Cardiac septum (tissue), 1 donor: ENCODE data around the gene DMBT1. TPM values are rescaled to one million over a fixed set of nuclear protein-coding genes. Genes with fewer than 3 reads are reported as not detected.

Experiments
- DNase-seq: peaks from one replicate; pipeline ENCODE4 v3.0.0-alpha.2; 2020; ENCODE audit warnings: low spot score
- intact Hi-C: fragments of 100-400 bp; cut with DNase I; formaldehyde crosslinking; loops from one replicate; pipeline ENCODE4 v1.14.0; 2022
- long read RNA-seq: library from polyadenylated mRNA; unstranded; transcript quantifications from one replicate; pipeline ENCODE4 v2.0.0, GENCODE V29; 2021
- total RNA-seq: library from RNA; stranded (reverse); fragmentation: NEBNext Ultra II Directional; extraction: Animal tissue kit (Norgen Biotek cat#: 25700); gene quantifications from one replicate; pipeline ENCODE4 v1.2.1, GENCODE V29; 2021
- donor health status: DM: no; HTN: no; CAD: no.

The DMBT1 gene
- total RNA-seq: 0.08 TPM
- long read RNA-seq: 0 reads

DNA sequence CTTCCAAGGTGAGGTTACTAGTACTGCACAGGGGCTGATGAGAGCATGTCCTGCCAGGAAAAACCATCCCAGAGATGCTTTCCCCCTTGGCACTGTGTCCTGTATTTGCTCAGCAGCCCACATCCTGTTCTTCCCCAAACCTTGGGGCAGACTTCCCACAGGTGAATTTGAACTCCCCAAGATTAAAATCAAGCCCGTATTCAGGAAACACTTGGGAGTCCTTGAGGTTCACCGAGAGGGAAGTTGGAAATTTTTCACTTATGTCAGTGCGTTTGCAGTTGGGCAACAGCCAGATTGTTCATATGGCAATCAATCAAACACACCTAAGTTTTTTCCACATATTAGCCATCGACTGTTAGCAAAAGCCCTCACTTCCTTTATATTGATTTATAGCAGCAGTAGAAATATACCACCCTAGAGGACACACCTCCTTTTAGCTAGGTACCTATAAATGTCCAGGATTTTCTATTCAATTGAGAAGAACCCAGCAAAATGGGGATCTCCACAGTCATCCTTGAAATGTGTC, at the start of gene DMBT1:
TSS of gene DMBT1 (plus strand) at position 476 of the 526 bp plus-strand sequence. CDS start at position 493, 17 bp downstream.
- intact Hi-C loops: no loop called here
- DNase-seq: no peak

DNA sequence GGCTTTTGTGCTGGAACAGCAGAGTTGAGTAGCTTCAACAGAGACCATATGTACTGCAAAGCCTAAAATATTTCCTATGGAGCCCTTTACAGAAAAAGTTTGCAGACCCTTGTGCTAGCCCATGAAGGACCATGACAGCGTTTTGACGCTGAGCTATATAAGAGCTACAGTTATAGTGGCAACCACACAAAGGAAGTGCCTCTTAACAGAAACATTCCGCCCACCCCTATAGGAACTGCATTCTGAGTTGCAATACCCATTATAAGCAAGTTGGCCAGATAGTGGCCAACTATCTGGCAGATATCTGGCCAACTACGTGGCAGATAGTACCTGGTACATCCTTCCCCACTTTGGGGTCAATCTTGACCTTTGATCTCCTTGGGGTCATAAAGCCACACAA, 47.5 kb upstream of the DMBT1 start:
- intact Hi-C loops: no loop called here
- no peak for DNase-seq

DNA sequence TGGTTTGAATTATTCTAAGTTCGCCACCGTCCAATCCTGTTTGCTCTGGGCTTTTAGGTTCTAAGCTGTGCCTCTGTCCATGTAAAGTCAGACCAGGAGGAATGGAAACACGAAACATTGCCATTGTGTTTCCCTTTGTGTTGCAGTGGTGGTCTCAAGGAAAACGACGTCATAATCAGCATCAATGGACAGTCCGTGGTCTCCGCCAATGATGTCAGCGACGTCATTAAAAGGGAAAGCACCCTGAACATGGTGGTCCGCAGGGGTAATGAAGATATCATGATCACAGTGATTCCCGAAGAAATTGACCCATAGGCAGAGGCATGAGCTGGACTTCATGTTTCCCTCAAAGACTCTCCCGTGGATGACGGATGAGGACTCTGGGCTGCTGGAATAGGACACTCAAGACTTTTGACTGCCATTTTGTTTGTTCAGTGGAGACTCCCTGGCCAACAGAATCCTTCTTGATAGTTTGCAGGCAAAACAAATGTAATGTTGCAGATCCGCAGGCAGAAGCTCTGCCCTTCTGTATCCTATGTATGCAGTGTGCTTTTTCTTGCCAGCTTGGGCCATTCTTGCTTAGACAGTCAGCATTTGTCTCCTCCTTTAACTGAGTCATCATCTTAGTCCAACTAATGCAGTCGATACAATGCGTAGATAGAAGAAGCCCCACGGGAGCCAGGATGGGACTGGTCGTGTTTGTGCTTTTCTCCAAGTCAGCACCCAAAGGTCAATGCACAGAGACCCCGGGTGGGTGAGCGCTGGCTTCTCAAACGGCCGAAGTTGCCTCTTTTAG, 46.3 kb upstream of the DMBT1 start:
- intact Hi-C loops: no loop called here
- DNase-seq: no peak

- no peak for DNase-seq
- intact Hi-C loops: no loop called here
Measured at GRCh38 chr10:122515022-122515424, 45.5 kb upstream of the DMBT1 start.

- DNase-seq: no peak
Measured at GRCh38 chr10:122515588-122516231, 44.8 kb upstream of the DMBT1 start.

DNA sequence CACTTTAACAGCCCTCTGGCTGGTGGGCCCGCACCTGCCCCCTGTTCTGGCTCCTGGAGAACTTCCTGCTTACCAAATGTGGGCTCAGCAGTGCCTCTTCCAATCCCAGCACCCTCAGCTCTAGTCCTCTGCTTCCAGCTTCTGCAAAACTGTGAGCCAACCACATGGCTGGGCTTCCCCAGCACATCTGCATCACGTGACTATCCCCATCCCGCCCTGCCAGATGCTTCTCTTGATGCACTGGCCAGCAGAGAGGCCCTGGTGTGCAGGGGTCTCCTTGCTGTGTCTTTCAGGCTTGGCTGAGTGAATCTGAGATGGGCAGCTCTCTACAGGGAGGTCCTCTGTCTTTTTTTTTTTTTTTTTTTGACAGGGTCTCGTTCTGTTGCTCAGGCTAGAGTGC, 43.8 kb upstream of the DMBT1 start:
- intact Hi-C loops: no loop called here
- no peak for DNase-seq

More at GRCh38 chr10:122515588-122516231, 44.8 kb upstream of the DMBT1 start:
- intact Hi-C loops: no loop called here

DNA sequence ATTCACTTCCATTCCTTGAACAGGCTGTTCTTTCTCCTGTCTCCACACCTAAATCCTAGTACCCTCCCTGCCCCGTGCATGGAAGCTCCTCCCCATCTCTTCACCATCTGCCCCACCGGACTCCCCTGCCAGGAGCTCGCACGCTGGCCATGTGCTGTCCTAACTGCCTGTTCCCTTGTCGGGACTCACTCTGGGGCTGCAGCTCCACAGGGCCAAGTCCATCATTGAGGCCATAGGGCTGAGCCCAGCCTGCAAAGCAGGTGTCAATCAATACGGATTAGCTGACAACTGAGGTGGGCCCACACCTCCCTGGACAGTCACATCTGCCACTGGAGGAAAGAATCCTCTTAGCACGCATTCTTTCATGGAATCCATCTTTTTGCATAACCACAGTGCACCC, 41.4 kb upstream of the DMBT1 start:
- intact Hi-C loops: no loop called here

GRCh38 chr10:122519873-122520272, 40.7 kb upstream of the DMBT1 start:
- intact Hi-C loops: loop anchor here (5.0 kb wide), 1 partner anchor 47 kb away; no protein-coding TSS in a partner anchor
- no peak for DNase-seq

More for the DNA sequence above, 41.4 kb upstream of the DMBT1 start:
- no peak for DNase-seq

- intact Hi-C loops: loop anchor here (5.0 kb wide), 1 partner anchor 46 kb away; no protein-coding TSS in a partner anchor
- DNase-seq: no peak
Measured at GRCh38 chr10:122521011-122521410, 39.5 kb upstream of the DMBT1 start.

- no peak for DNase-seq
- intact Hi-C loops: loop anchor here (5.0 kb wide), 1 partner anchor 42 kb away; no protein-coding TSS in a partner anchor
Measured at GRCh38 chr10:122524811-122525210, 35.7 kb upstream of the DMBT1 start.

DNA sequence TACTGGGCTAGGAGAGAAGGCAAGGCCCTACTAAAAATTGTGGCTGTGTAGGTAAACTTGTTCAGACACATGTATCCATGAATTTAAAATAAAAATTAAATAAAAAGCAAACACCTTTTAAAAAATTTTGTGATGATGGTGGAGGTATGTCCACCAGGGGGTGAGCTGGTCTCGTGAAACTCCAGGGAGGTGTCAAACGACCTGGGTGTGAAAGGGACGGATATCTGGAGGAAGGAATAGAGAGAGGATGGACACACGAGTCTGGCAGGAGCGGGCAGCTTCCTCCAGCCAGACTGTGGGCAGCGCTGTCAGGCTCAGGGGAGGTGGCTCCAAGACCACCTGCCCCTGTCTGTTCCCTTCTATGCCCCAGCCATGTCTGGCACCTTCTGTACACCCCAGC, 34.8 kb upstream of the DMBT1 start:
- no peak for DNase-seq
- intact Hi-C loops: no loop called here

GRCh38 chr10:122526892-122527291, 33.7 kb upstream of the DMBT1 start:
- no peak for DNase-seq
- intact Hi-C loops: no loop called here

GRCh38 chr10:122530177-122530576, 30.4 kb upstream of the DMBT1 start:
- DNase-seq: no peak
- intact Hi-C loops: no loop called here

DNA sequence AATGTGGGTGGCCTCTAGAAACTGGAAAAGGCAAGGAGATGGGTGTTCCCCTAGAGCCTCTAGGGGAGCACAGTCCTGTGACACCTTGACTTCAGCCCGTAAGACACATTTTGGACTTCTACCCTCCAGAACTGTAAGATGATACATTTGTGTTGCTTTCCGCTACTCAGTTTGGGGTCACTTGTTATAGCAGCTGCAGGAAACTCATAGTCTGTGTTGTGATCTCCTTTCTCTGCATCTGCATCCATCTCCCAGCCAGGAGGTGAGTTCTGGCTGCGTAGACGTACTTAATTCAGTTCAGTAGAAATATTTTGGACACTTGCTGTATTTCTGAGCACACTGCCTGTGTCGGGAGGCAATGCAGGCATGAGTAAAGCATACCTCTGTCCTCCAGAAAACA, 29.3 kb upstream of the DMBT1 start:
- no peak for DNase-seq
- intact Hi-C loops: no loop called here

GRCh38 chr10:122531939-122532338, 28.6 kb upstream of the DMBT1 start:
- intact Hi-C loops: no loop called here

DNA sequence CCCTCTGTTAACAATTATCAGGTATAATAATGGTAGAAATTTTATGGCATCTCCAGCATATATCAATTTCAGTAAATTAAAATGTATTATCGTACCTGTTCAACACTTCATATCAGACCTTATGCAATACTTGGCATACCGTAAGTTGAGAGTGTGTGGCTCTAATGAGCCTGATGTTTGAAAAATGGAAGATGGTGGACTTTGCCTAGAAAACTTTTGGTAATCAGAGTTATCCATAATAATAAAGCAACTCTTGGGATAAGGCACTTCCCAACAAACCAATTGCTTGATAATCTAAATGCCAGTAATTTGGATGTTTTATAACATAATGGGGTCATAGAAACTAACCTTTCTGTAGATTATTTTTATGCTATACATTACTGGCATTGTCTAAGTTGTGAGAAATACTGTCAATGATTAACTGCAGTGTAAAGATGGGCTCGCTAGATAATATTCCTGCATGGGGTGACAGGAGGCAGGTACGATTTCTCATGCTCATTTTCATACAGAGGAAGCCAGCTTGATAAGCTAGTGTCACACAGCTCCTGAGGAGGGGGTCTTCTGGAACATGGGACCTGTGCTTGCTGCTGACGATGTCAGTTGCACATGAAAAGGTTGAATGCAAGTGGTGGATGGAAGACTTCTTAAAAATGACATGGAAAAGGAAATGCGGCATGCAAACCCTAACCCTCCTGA, 27.8 kb upstream of the DMBT1 start:
- intact Hi-C loops: no loop called here
- DNase-seq: no peak

More at GRCh38 chr10:122531939-122532338, 28.6 kb upstream of the DMBT1 start:
- DNase-seq: no peak

- no peak for DNase-seq
- intact Hi-C loops: no loop called here
Measured at GRCh38 chr10:122537545-122537944, 23.0 kb upstream of the DMBT1 start.

- intact Hi-C loops: no loop called here
- no peak for DNase-seq
Measured at GRCh38 chr10:122541541-122542002, 19.0 kb upstream of the DMBT1 start.

- DNase-seq: no peak
- intact Hi-C loops: no loop called here
Measured at GRCh38 chr10:122543676-122544445, 16.7 kb upstream of the DMBT1 start.
